D721Med (cell line): Measurements from ENCODE around the gene CASP12.

Source experiments
- DNase-seq: peaks from one replicate; pipeline ENCODE4 v3.0.0; 2011; ENCODE audit warnings: low spot score; ENCODE audit not compliant: insufficient read length
- FAIRE-seq: peaks from 2 replicates; lab custom pipeline; 2011; peaks lifted over from hg19 to GRCh38; lab: Jason Lieb, UNC
- TF ChIP-seq, protein P1 (sequence below): IDR thresholded peaks from 2 replicates; pipeline ENCODE4 v1.5.1; 2012; ENCODE audit warnings: mild to moderate bottlenecking, control low read depth; ENCODE audit not compliant: insufficient read depth; ENCODE audit errors: missing control alignments

Gene CASP12

DNA sequence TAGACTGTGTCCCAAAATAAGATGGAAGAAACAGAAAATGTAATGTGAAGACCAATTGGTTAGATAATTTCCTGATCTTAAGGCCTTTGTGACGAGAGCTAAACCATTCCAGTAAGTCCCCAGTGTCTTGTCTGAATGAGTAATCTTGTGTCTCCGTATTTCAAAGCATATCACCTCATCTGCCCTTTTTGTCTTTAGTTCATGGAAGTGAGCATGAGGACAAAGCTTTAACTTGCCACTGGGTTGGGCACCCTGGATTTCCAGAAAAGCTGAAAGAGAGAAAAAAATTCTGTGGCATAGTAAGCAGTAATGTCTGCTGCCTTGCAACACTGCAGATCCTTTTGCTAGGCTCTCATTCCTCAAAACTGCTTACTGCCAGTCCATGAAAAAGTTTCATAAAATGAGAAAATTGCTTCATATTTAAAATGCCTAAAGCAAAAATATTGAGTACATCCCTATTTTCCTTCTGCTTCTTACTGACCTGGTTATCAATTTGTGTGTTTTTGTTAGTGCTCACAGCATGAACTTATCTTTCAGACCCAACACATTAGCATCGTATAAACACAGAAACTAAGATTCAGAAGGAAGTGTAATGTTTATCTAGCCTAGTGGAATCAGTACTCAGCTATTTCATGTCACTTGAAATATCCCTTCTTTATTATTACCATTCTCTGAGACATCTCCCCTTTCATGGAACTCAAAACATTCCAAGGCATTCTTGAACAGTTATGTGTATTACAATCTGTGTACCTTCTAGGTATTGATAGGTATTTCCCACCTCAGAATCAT is 5.3 kb downstream of the CASP12 start:
- no peak for FAIRE-seq

DNA sequence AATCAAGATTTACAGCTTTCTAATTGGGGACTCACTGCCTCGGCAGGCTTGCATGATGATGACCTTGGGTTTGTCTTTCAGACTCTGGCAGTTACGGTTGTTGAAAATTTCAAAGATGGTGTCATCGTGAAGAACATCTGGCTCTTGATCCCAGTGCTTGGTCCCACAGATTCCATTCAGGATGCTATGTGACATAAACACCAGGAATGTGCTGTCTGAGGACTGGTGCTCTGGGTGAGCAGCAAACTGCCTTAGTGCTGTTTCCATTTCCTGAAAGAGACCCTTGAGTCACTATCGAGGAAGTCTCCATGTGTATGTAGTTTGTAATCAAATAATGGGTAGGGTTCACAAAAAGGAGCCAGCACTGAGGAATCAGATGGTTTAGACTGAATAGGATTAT is 7.1 kb downstream of the CASP12 start:
- TF ChIP-seq, protein P1, sequence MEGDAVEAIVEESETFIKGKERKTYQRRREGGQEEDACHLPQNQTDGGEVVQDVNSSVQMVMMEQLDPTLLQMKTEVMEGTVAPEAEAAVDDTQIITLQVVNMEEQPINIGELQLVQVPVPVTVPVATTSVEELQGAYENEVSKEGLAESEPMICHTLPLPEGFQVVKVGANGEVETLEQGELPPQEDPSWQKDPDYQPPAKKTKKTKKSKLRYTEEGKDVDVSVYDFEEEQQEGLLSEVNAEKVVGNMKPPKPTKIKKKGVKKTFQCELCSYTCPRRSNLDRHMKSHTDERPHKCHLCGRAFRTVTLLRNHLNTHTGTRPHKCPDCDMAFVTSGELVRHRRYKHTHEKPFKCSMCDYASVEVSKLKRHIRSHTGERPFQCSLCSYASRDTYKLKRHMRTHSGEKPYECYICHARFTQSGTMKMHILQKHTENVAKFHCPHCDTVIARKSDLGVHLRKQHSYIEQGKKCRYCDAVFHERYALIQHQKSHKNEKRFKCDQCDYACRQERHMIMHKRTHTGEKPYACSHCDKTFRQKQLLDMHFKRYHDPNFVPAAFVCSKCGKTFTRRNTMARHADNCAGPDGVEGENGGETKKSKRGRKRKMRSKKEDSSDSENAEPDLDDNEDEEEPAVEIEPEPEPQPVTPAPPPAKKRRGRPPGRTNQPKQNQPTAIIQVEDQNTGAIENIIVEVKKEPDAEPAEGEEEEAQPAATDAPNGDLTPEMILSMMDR = no peak
- FAIRE-seq (no peak), DNase-seq (no peak)

More for the DNA sequence above, 5.3 kb downstream of the CASP12 start:
- DNase-seq = no peak
- TF ChIP-seq, protein P1 = no peak

DNA sequence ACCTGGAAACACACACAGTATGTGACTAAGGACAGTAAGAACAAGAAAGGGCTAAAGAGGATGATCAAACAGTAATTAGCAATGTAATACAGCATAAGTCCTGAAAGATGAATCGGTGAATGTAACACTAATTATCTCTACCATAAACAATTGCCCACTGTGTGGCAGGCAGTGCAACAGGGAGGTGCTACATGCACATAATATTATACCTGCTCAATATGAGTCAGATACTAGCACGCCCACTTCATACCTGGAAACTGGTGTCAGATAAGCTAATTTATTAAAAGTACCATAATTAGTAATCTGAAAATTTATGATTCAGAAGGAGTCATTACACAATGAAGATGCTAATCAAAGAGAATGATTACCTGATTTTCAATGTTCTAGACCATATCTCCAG is 14.9 kb downstream of the CASP12 start:
- DNase-seq = no peak
- FAIRE-seq = no peak
- TF ChIP-seq, protein P1 = no peak

DNA sequence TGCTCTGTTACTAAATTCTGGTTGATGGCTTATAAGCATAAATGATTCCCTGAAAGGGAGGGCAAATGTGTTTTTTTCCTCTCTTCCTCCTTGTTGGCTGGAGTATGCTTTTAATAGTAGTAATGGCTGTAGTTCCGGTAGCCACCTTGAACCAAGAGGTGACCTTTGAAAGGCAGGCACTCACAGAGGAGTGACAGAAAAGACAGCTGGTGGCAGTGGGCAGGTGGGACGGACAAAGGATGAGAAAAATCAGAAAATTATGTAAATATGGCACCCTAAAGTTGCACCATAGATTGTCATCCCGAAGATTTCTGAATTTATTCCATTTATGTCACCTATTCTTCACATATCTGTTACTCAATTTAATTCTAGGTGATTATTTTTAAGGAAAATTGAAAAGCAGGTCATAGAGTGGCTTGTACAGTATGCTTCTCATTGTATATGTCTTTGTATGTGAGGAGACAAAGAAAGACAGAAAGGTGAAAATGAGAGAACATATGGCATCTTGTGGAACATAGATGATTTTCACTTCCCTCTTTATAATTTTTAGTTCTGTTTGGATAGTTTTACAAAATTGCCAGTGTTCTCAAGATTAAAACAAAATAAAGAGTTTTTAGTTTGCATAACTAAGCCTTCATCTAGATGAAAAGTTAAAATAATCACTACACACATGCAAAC is 17.0 kb downstream of the CASP12 start:
- FAIRE-seq (no peak), DNase-seq (no peak)
- TF ChIP-seq, protein P1 = no peak

DNA sequence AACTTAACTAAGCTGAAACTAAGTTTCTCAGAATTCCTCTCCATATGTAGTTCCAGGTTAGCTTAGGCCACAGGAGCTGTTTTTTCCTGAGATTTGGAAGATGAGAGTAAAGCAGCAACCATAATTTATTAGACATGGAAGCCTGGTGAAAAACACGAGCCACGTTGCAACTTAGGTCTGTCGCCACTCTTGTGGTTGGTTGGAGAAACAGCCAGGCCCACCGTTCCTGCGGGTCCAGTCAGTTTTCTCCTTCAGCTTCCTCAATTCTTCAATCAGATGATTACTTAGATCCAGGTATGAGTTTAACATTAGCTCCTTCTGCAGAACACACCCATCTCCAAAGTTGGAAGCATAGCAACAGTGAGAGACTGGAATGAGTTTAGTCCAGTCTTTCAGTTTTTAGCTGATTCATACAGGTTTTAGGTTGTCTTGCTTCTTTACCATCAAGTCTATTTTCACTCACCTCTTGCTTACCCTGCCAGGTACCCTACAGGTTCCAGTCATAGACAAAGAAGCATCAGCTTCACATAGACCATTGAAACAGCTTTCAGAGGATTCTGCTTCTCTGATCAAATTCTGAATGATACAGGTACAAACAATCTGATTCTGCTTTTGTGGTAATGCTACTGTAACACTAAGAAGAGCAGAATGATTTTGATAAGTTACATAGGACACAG is 18.6 kb downstream of the CASP12 start:
- TF ChIP-seq, protein P1 = no peak
- no peak for FAIRE-seq
- no peak for DNase-seq

DNA sequence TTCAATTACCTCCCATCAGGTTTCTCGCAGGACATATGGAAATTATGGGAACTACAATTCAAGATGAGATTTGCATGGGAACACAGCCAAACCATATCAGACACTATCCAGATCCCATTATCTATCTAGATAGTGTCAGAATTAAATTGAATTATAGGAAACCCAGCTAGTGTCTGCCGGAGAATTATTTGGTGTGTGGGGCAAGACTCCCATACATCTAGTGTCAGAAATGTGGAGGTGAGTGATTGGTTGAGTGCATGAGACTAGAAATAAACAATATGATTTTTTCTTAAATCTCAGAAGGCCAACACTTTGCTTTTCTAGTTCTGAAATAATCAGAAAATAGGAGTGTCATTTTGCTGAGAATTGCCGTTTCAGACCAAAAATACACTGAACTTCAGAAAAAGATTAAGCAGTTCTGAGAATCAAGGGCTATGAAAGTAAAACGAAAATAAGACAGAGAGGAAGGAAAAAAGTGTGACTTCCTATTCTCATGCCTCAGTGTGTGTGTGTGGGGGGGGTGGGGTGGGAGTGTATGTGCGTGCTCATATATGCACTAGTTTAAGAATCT is 21.3 kb downstream of the CASP12 start:
- FAIRE-seq (no peak), DNase-seq (no peak)
- TF ChIP-seq, protein P1 = no peak
